HepG2 (cell line): ENCODE data around the gene RTKN2. TPM values are rescaled to one million over a fixed set of nuclear protein-coding genes. Genes with fewer than 3 reads are reported as not detected.

Experiments
- ATAC-seq: fragments of 200-7000 bp; cut with Tn5 transposase; 3 replicates; pipeline ENCODE4 v1.9.1; 2020; ENCODE audit warnings: mild to moderate bottlenecking, moderate library complexity
- BruUV-seq: library from RNA; stranded (reverse); fragments of 400-500 nt; replicated peaks from 2 replicates; lab custom pipeline; 2021; lab: Mats Ljungman, UMichigan
- CTCF ChIA-PET: fragments of 300-600 bp; formaldehyde crosslinking; extraction: SDS; loops from one replicate; lab custom pipeline; 2021; ENCODE audit warnings: low total read pairs, inconsistent platforms, low intra/inter-chr PET ratio; lab: Yijun Ruan, JAX
- POLR2A ChIA-PET: fragments of 350-600 bp; sonication (Branson Sonifier 250); formaldehyde crosslinking; loops from one replicate; lab custom pipeline; 2020; ENCODE audit warnings: antibody characterized with exemption, inconsistent platforms; lab: Yijun Ruan, JAX
- DNase-seq: peaks from one replicate; pipeline ENCODE4 v3.0.0-alpha.2; 2015; ENCODE audit warnings: low spot score
- FAIRE-seq: peaks from 3 replicates; lab custom pipeline; 2011; peaks lifted over from hg19 to GRCh38; lab: Jason Lieb, UNC
- H2AFZ ChIP-seq: one replicate; pipeline ENCODE4 v1.6.1; 2011; ENCODE audit warnings: low read length, inconsistent platforms
- H3K27ac ChIP-seq: fragments of 300-600 bp; 3 replicates; pipeline ENCODE4 v1.8.0; 2011; ENCODE audit warnings: mixed run types, mild to moderate bottlenecking, mixed read lengths, low read length, inconsistent platforms; ENCODE audit not compliant: insufficient read depth; ENCODE audit errors: extremely low read length
- H3K27me3 ChIP-seq, 2 experiments: fragments of 200-600 bp in 1 of 2; 2 replicates in 1 of 2; 3 replicates in 1 of 2; pipeline versions ENCODE4 v1.6.0 to v1.8.0; 2011; ENCODE audit warnings: low read length in 2 of 2, mild to moderate bottlenecking in 2 of 2, moderate library complexity in 2 of 2, inconsistent platforms in 1 of 2; ENCODE audit not compliant: insufficient read depth in 2 of 2, control insufficient read depth in 1 of 2
- H3K36me3 ChIP-seq, 2 experiments: fragments of 200-600 bp in 1 of 2; replicated peaks in 1 of 2; 2 replicates in 1 of 2; 3 replicates in 1 of 2; pipeline versions ENCODE4 v1.5.1 to v1.8.0; 2011; ENCODE audit warnings: low read length in 2 of 2, inconsistent platforms in 1 of 2; ENCODE audit not compliant: insufficient read depth in 2 of 2, control insufficient read depth in 1 of 2
- H3K4me1 ChIP-seq: 2 replicates; pipeline ENCODE4 v1.5.1; 2012; ENCODE audit warnings: low read length, inconsistent platforms; ENCODE audit not compliant: insufficient read depth
- H3K4me2 ChIP-seq: 2 replicates; pipeline ENCODE4 v1.6.0; 2011; ENCODE audit warnings: low read depth, low read length, inconsistent platforms
- H3K4me3 ChIP-seq, 3 experiments: fragments of 200-600 bp in 1 of 3; sonication (generic), shearing (Covaris generic) in 1 of 3; replicated peaks in 1 of 3; 2 replicates each; pipeline ENCODE4 v1.5.1; 2011 to 2016; ENCODE audit warnings: low read length in 3 of 3, inconsistent platforms in 2 of 3, low read depth in 2 of 3, mild to moderate bottlenecking in 2 of 3, control low read depth in 1 of 3, mixed read lengths in 1 of 3; ENCODE audit not compliant: insufficient read depth in 1 of 3
- H3K79me2 ChIP-seq: one replicate; pipeline ENCODE4 v1.6.1; 2011; ENCODE audit warnings: low read length, inconsistent platforms; ENCODE audit not compliant: insufficient read depth
- H3K9ac ChIP-seq: 2 replicates; pipeline ENCODE4 v1.6.0; 2011; ENCODE audit warnings: mild to moderate bottlenecking, low read depth, low read length, inconsistent platforms; ENCODE audit not compliant: insufficient read depth
- H3K9me3 ChIP-seq: 2 replicates; pipeline ENCODE4 v1.5.1; 2012; ENCODE audit warnings: mild to moderate bottlenecking, low read length
- H4K20me1 ChIP-seq: 2 replicates; pipeline ENCODE4 v1.6.0; 2011; ENCODE audit warnings: inconsistent platforms, mild to moderate bottlenecking, low read length, moderate library complexity; ENCODE audit not compliant: insufficient read depth
- ARNTL ChIP-seq: sonication (generic); formaldehyde crosslinking; IDR thresholded peaks from 2 replicates; pipeline ENCODE4 v1.4.0; 2020; ENCODE audit warnings: mild to moderate bottlenecking, missing genetic modification reagents
- ATF7 ChIP-seq, 2 experiments: fragments of 450-650 bp in 1 of 2; sonication (generic) in 1 of 2; formaldehyde crosslinking in 1 of 2; IDR thresholded peaks; 2 replicates each; pipeline versions ENCODE4 v1.4.0 to v1.6.1; 2016 to 2020; ENCODE audit warnings: antibody characterized with exemption in 1 of 2, mild to moderate bottlenecking in 1 of 2, missing genetic modification reagents in 1 of 2
- CHD2 ChIP-seq: IDR thresholded peaks from 2 replicates; pipeline ENCODE4 v1.6.1; 2011; ENCODE audit warnings: low read depth, low read length, improper control_type of control experiment
- KAT2B ChIP-seq: fragments of 150-350 bp; IDR thresholded peaks from 2 replicates; pipeline ENCODE4 v1.6.1; 2014; ENCODE audit warnings: low read depth, low read length, borderline replicate concordance
- KDM5A ChIP-seq: fragments of 200-600 bp; sonication (generic); IDR thresholded peaks from 2 replicates; pipeline ENCODE4 v1.7.0; 2018; ENCODE audit warnings: antibody characterized with exemption, mild to moderate bottlenecking, low read length, borderline replicate concordance
- KLF16 ChIP-seq, 2 experiments: sonication (generic) in 1 of 2; formaldehyde crosslinking in 1 of 2; IDR thresholded peaks; 2 replicates each; pipeline versions ENCODE4 v1.6.1 to v1.8.0; 2016 to 2023; ENCODE audit warnings: missing genetic modification reagents in 2 of 2, missing compliant biosample characterization in 1 of 2
- PCBP2 ChIP-seq: fragments of 200-400 bp; formaldehyde crosslinking; optimal IDR thresholded peaks from 2 replicates; pipeline ENCODE3; 2018; ENCODE audit warnings: low read length, low read depth; ENCODE audit not compliant: poor library complexity, severe bottlenecking
- PHF8 ChIP-seq: sonication (generic); formaldehyde crosslinking; IDR thresholded peaks from 2 replicates; pipeline ENCODE4 v1.5.0; 2020; ENCODE audit warnings: missing genetic modification reagents
- SRSF9 ChIP-seq: fragments of 200-400 bp; formaldehyde crosslinking; IDR thresholded peaks from 2 replicates; pipeline ENCODE4 v1.6.1; 2018; ENCODE audit warnings: borderline replicate concordance, mild to moderate bottlenecking, low read depth, low read length; ENCODE audit not compliant: insufficient read depth, poor library complexity, severe bottlenecking
- STAT5B ChIP-seq: sonication (generic); formaldehyde crosslinking; IDR thresholded peaks from 2 replicates; pipeline ENCODE4 v1.4.0; 2020; ENCODE audit warnings: missing genetic modification reagents
- ZNF598 ChIP-seq: sonication (generic); formaldehyde crosslinking; IDR thresholded peaks from 2 replicates; pipeline ENCODE4 v1.5.1; 2020; ENCODE audit warnings: mild to moderate bottlenecking, missing genetic modification reagents, borderline replicate concordance
- WGBS: methylation state at CpG from one replicate; pipeline ENCODE4 v1.1.6; 2017; ENCODE audit warnings: low lambda C conversion rate; 5-methylcytosine and 5-hydroxymethylcytosine counted together
- in situ Hi-C: cut with HindIII; loops from 2 replicates; pipeline ENCODE4 v1.10.0; 2017; ENCODE audit warnings: low pct_unique_long_range_greater_than_20kb; ENCODE audit not compliant: extremely low pct_ligation_motif_present
- intact Hi-C: fragments of 100-400 bp; cut with micrococcal nuclease; formaldehyde crosslinking; loops from one replicate; pipeline ENCODE4 v1.10.0; 2022; ENCODE audit not compliant: unreplicated experiment
- polyA plus RNA-seq, 8 experiments: library from polyadenylated mRNA; depleted of rRNA in 3 of 8; stranded (reverse) in 7 of 8; unstranded in 1 of 8; fragments of >200 nt; fragmentation: Illumina TruSeq in 4 of 8; extraction: Trizol in 4 of 8; gene quantifications; 2 replicates each; pipeline versions ENCODE4 v1.2.1 to v1.2.3, GENCODE V29; 2011 to 2016; ENCODE audit warnings: low read depth in 4 of 8, missing spikeins in 1 of 8, mixed read lengths in 1 of 8; ENCODE audit not compliant: insufficient read depth in 1 of 8
- total RNA-seq, 5 experiments: library from RNA; depleted of rRNA; stranded (reverse); fragments of >200 nt; fragmentation: Illumina TruSeq; extraction: Trizol; gene quantifications; 2 replicates each; pipeline ENCODE4 v1.2.3, GENCODE V29; 2016; ENCODE audit warnings: low read depth in 1 of 5
- TF ChIP-seq, protein P1 (sequence below): sonication (generic); formaldehyde crosslinking; IDR thresholded peaks from 2 replicates; pipeline ENCODE4 v1.8.1; 2023; ENCODE audit warnings: missing genetic modification reagents, mild to moderate bottlenecking, borderline replicate concordance
- TF ChIP-seq, protein P2 (sequence below): sonication (generic); formaldehyde crosslinking; IDR thresholded peaks from 2 replicates; pipeline ENCODE4 v1.5.0; 2020; ENCODE audit warnings: mild to moderate bottlenecking, missing genetic modification reagents, moderate library complexity

RTKN2 gene
- total and polyA plus RNA-seq, 2 of the 13 experiments (the other 11 are each of a cell fraction or from before 2014, with no cell fraction given) = 2.2 to 7.0 TPM

DNA sequence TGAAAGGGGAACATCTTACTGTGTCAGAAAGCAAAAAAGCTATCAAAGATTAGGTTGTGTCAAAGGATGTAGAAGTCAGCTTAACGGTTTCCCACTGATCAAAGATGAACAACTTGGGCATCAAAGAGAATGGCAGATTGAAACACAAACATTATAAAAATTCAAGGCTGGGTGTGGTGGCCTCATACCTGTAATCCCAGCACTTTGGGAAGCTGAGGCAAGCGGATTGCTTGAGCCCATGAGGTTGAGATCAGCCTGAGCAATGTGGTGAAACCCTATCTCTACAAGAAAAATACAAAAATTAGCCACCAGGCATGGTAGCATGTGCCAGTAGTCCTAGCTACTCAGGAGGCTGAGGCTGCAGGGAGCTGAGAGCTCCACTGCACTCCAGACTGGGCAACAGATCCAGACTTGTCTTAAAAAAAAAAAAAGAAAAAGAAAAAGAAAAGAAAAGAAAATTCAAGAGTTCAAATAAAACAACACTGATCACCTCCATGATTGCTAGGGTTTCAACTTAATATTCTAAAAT, 34.5 kb downstream of the RTKN2 start (continued):
- TF ChIP-seq, protein P1, sequence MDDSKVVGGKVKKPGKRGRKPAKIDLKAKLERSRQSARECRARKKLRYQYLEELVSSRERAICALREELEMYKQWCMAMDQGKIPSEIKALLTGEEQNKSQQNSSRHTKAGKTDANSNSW (CRISPR knock-in tag) = no peak

DNA sequence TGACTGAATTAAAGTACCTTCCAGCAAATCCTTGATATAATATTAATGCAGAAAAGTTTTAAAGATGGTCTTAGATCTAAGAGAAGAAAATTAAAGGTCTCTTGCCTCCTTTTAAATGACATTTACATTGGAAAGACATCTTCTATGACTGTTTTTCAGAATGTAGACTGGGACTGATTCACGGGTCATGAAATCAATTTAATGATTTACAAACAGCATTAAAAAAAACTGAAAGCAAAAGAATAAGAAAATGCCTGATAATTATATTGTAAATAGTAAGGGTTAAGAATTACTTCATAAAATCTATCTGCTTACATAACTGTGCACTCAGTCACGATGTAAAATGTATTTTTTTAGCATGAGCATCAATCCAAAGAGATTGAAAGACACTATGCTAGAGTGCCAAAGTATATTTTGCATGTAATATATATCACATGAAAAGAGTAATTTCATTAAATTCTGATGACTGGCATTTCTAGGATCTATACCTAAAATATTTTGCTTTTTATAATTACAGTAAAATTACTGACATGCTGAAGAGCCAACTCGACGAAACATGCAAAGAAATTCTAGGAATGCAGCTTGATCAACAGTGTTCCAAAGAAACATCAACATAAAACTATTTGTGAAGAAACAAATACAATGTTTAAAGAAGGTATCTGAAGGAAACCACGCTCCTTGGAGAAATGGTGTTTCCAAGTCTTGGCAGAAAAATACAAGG, 35.1 kb downstream of the RTKN2 start:
- FAIRE-seq = no peak
- Histone ChIP-seq H3K9ac (no peak overlapping the region), H2AFZ (no peak overlapping the region), H3K4me2 (no peak overlapping the region), H3K27me3 (no peaks in the 10 kb centered on the region), H3K9me3 (no peaks in the 10 kb centered on the region), H3K4me1 (no peaks in the 10 kb centered on the region), H3K36me3 (0 out of 5 replicates have a peak, but pooled peaks cover 0 to 4% of the 10 kb centered on the region in 2 experiments), H3K4me3 (no peak overlapping the region), H3K79me2 (no peaks in the 10 kb centered on the region), H3K27ac (no peak overlapping the region), H4K20me1 (no peaks in the 10 kb centered on the region)
- intact Hi-C loops (no loop called here), in situ Hi-C loops (no loop called here)
- no peak for ATAC-seq
- CTCF ChIA-PET = no interaction called here
- POLR2A ChIA-PET = no interaction called here
- DNase-seq = no peak
- no TSS peak for BruUV-seq
- WGBS = 92% methylated on average over 5 of the region's 5 CpGs
- TF ChIP-seq ATF7 (IDR thresholded peaks at IDR 0.05) = no peak
- no peak for TF ChIP-seq ATF7 (CRISPR knock-in tag; IDR thresholded peaks at IDR 0.05)
- no peak for TF ChIP-seq STAT5B
- TF ChIP-seq SRSF9 = no peak
- no peak for TF ChIP-seq KAT2B
- no peak for TF ChIP-seq PCBP2
- TF ChIP-seq KDM5A = no peak
- TF ChIP-seq PHF8 (CRISPR knock-in tag) = no peak
- TF ChIP-seq, protein P2, sequence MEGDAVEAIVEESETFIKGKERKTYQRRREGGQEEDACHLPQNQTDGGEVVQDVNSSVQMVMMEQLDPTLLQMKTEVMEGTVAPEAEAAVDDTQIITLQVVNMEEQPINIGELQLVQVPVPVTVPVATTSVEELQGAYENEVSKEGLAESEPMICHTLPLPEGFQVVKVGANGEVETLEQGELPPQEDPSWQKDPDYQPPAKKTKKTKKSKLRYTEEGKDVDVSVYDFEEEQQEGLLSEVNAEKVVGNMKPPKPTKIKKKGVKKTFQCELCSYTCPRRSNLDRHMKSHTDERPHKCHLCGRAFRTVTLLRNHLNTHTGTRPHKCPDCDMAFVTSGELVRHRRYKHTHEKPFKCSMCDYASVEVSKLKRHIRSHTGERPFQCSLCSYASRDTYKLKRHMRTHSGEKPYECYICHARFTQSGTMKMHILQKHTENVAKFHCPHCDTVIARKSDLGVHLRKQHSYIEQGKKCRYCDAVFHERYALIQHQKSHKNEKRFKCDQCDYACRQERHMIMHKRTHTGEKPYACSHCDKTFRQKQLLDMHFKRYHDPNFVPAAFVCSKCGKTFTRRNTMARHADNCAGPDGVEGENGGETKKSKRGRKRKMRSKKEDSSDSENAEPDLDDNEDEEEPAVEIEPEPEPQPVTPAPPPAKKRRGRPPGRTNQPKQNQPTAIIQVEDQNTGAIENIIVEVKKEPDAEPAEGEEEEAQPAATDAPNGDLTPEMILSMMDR (CRISPR knock-in tag) = no peak
- no peak for TF ChIP-seq ARNTL (CRISPR knock-in tag)
- no peak for TF ChIP-seq KLF16 (CRISPR knock-in tag; IDR thresholded peaks at IDR 0.05)
- TF ChIP-seq CHD2 = no peak
- no peak for TF ChIP-seq ZNF598 (CRISPR knock-in tag)
